ENCODE measurements around the gene TMEM151B. TPM values are rescaled to one million over a fixed set of nuclear protein-coding genes. Genes with fewer than 3 reads are reported as not detected.

The TMEM151B gene
- total and polyA plus RNA-seq, 9 of the 15 experiments (the other 6 are each of a cell fraction or from before 2014, with no cell fraction given) = not detected

GRCh38 chr6:44300292-44300823, 30.1 kb downstream of the TMEM151B start:
- no TSS peak for BruUV-seq (replicated peaks)
- in situ Hi-C loops (cut with MboI) (no loop called here), intact Hi-C loops (cut with micrococcal nuclease) (no loop called here)
- ATAC-seq (no peak), DNase-seq (ENCODE audit: extremely low read depth in 1 of 4, low spot score in 3 of 4) (no peak), FAIRE-seq (no peak)
- Histone ChIP-seq H3K4me2 (ENCODE audit: insufficient read depth, low read length) (no peak overlapping the region), H2AFZ (ENCODE audit: low read depth, low read length) (no peak overlapping the region), H3K79me2 (ENCODE audit: control insufficient read depth, insufficient read depth, low read length) (no peaks in the 10 kb centered on the region), H3K36me3 (ENCODE audit: control insufficient read depth, insufficient read depth, low read length) (peaks cover 53% of the 10 kb centered on the region), H3K27me3 (ENCODE audit: control insufficient read depth in 2 of 2, insufficient read depth in 2 of 2, low read length in 2 of 2) (peaks cover 20 to 25% of the 10 kb centered on the region in 2 experiments; a peak in 4 of 5 replicates), H3K9me3 (replicated peaks; ENCODE audit: control insufficient read depth, insufficient read depth, low read depth, low read length) (no peaks in the 10 kb centered on the region), H4K20me1 (replicated peaks; ENCODE audit: control insufficient read depth, insufficient read depth, low read length) (peaks cover 7% of the 10 kb centered on the region; the same call in 1 of the 2 replicates), H3K27ac (ENCODE audit: extremely low read depth, low read depth, low read length) (no peak overlapping the region), H3K4me1 (replicated peaks in 1 of 2; ENCODE audit: control insufficient read depth in 2 of 2, insufficient read depth in 2 of 2, low read length in 2 of 2) (peaks cover 2 to 27% of the 10 kb centered on the region in 2 experiments; a peak in 4 of 5 replicates), H3K9ac (ENCODE audit: insufficient read depth in 1 of 2, low read depth in 2 of 2, low read length in 2 of 2) (no peak overlapping the region), H3K9me1 (ENCODE audit: control insufficient read depth, insufficient read depth, low read length) (no peaks in the 10 kb centered on the region), H3K4me3 (no peak overlapping the region)
- CTCF ChIA-PET (ENCODE audit: low intra/inter-chr PET ratio) = no interaction called here
- 77% methylated on average over 7 of the region's 7 CpGs for WGBS (ENCODE audit: insufficient coverage, low coverage, missing lambda C conversion rate)
- POLR2A ChIA-PET = interaction anchor here (0.6 to 2.3 kb wide), 8 partner anchors 9 to 146 kb away, joined by 3 to 7 read pairs (median 3); partner anchors contain the start of gene AARS2
- TF ChIP-seq U2AF1 (optimal IDR thresholded peaks at IDR 0.05; ENCODE audit: low read depth, low read length) = no peak
- TF ChIP-seq POLR2A (conservative IDR thresholded peaks at IDR 0.05) = peak; percentile 10; the same call in 1 of the 2 replicates

- FAIRE-seq (no peak), DNase-seq (ENCODE audit: extremely low read depth in 1 of 4, low spot score in 3 of 4) (no peak), ATAC-seq (no peak)
- Histone ChIP-seq H2AFZ (ENCODE audit: low read depth, low read length) (no peak overlapping the region), H3K79me2 (ENCODE audit: control insufficient read depth, insufficient read depth, low read length) (no peaks in the 10 kb centered on the region), H3K27me3 (ENCODE audit: control insufficient read depth in 2 of 2, insufficient read depth in 2 of 2, low read length in 2 of 2) (peaks cover 15 to 20% of the 10 kb centered on the region in 2 experiments; a peak in 4 of 5 replicates), H3K27ac (ENCODE audit: extremely low read depth, low read depth, low read length) (no peak overlapping the region), H3K4me2 (ENCODE audit: insufficient read depth, low read length) (no peak overlapping the region), H3K9ac (ENCODE audit: insufficient read depth in 1 of 2, low read depth in 2 of 2, low read length in 2 of 2) (no peak overlapping the region), H4K20me1 (replicated peaks; ENCODE audit: control insufficient read depth, insufficient read depth, low read length) (0 out of 2 replicates have a peak, but pooled peaks cover 4% of the 10 kb centered on the region), H3K9me1 (ENCODE audit: control insufficient read depth, insufficient read depth, low read length) (no peaks in the 10 kb centered on the region), H3K9me3 (replicated peaks; ENCODE audit: control insufficient read depth, insufficient read depth, low read depth, low read length) (no peaks in the 10 kb centered on the region), H3K4me3 (no peak overlapping the region), H3K4me1 (replicated peaks in 1 of 2; ENCODE audit: control insufficient read depth in 2 of 2, insufficient read depth in 2 of 2, low read length in 2 of 2) (peaks cover 2 to 27% of the 10 kb centered on the region in 2 experiments; a peak in 4 of 5 replicates), H3K36me3 (ENCODE audit: control insufficient read depth, insufficient read depth, low read length) (peaks cover 61% of the 10 kb centered on the region)
- ChIA-PET POLR2A (interaction anchor here (0.7 to 2.3 kb wide), 8 partner anchors 8 to 53 kb away, joined by 3 to 7 read pairs (median 4); no protein-coding TSS in a partner anchor), CTCF (ENCODE audit: low intra/inter-chr PET ratio) (no interaction called here)
- no TSS peak for BruUV-seq (replicated peaks)
- intact Hi-C loops (cut with micrococcal nuclease) = no loop called here
- WGBS (ENCODE audit: insufficient coverage, low coverage, missing lambda C conversion rate) = 92% methylated on average over 8 of the region's 8 CpGs
- in situ Hi-C loops (cut with MboI) = no loop called here
- TF ChIP-seq NCOA1 (IDR thresholded peaks at IDR 0.05; ENCODE audit: low read depth) = no peak
- TF ChIP-seq PRDM10 (IDR thresholded peaks at IDR 0.05; ENCODE audit: partially characterized antibody) = no peak
- no peak for TF ChIP-seq HDAC1 (IDR thresholded peaks at IDR 0.05)
- no peak for TF ChIP-seq PHB2 (IDR thresholded peaks at IDR 0.05; ENCODE audit: low read depth)
- no peak for TF ChIP-seq SIN3B (IDR thresholded peaks at IDR 0.05; ENCODE audit: low read depth)
- TF ChIP-seq, protein P1, sequence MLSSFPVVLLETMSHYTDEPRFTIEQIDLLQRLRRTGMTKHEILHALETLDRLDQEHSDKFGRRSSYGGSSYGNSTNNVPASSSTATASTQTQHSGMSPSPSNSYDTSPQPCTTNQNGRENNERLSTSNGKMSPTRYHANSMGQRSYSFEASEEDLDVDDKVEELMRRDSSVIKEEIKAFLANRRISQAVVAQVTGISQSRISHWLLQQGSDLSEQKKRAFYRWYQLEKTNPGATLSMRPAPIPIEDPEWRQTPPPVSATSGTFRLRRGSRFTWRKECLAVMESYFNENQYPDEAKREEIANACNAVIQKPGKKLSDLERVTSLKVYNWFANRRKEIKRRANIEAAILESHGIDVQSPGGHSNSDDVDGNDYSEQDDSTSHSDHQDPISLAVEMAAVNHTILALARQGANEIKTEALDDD (IDR thresholded peaks at IDR 0.05) = no peak
- TF ChIP-seq, protein P2, sequence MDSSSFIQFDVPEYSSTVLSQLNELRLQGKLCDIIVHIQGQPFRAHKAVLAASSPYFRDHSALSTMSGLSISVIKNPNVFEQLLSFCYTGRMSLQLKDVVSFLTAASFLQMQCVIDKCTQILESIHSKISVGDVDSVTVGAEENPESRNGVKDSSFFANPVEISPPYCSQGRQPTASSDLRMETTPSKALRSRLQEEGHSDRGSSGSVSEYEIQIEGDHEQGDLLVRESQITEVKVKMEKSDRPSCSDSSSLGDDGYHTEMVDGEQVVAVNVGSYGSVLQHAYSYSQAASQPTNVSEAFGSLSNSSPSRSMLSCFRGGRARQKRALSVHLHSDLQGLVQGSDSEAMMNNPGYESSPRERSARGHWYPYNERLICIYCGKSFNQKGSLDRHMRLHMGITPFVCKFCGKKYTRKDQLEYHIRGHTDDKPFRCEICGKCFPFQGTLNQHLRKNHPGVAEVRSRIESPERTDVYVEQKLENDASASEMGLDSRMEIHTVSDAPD (CRISPR knock-in tag; IDR thresholded peaks at IDR 0.05) = no peak
Observed at GRCh38 chr6:44301106-44301505, 30.9 kb downstream of the TMEM151B start.

All from K562 (cell line).